ENCODE results near the gene U2AF2.

Gene U2AF2

GRCh38 chr19:55677572-55678028 is 22.8 kb downstream of the U2AF2 start:
- DNase-seq: no peak

DNA sequence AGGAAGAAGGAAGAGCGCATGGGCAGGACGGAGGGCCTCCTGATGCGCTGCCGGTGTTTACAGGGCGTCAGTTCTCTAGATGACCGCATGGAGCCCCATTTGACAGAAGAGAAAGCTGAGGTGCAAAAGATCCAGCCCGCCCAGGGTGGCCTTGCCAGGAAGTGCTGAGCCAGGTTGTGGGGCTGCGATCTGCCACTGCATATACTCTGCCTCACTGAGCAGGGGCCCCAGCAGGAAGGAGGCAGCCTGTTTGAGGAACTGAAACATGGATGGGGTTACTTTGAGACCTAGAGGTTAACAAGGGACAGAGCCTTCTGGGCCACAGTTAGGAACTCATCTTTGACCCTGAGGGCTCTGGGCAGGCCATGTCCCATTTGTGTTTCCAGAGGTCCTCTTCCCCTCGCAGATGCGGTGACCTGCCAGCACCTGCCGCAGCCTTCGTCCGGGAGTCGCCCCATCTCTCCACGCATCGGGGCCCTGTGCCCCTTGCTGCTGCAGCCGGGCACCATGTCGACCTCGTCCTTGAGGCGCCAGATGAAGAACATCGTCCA is 23.4 kb downstream of the U2AF2 start:
- no peak for DNase-seq

DNA sequence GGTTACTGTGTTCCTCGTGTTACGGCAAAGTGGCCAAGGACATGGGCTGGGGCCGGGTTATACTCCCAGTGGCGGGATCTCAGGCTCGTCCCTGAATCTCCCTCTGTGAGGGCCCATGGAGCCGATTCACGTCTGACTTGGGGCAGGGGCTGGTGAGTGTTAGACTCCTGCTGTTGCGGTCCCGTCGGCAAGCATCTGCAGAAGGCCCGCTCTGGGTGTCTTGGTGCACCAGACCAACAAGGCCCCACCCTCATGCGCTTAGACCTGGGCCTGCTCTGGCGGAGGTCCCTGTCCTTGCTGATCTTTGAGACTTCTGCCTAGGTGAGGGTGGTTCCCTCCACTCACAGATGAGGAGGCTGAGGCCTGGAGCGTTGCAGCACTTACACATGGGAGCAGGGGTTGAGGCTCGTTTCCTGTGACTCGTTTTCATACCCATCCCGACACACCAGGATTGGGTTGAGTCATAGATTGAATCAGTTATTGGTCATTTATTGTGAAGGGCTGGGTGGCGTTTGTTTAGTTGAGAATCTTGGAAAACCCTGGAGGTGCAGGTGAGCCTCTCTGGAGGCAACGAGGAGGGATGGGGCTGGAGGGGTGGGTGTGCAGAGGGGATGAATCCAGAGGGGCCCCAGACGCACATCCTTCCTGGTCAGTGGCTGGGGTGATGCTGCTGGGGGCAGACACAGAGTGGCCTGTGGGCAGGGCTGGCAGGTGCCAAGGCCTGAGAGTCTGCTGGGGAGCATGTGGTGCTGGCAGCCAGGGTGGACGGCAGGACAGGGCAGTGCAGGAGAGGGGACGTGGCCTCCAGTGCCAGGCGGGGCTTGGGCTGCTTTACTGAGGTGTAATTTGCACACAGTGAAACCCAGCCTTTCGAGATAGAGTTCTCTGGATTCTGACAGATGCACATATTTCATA is 24.8 kb downstream of the U2AF2 start:
- no peak for DNase-seq

DNA sequence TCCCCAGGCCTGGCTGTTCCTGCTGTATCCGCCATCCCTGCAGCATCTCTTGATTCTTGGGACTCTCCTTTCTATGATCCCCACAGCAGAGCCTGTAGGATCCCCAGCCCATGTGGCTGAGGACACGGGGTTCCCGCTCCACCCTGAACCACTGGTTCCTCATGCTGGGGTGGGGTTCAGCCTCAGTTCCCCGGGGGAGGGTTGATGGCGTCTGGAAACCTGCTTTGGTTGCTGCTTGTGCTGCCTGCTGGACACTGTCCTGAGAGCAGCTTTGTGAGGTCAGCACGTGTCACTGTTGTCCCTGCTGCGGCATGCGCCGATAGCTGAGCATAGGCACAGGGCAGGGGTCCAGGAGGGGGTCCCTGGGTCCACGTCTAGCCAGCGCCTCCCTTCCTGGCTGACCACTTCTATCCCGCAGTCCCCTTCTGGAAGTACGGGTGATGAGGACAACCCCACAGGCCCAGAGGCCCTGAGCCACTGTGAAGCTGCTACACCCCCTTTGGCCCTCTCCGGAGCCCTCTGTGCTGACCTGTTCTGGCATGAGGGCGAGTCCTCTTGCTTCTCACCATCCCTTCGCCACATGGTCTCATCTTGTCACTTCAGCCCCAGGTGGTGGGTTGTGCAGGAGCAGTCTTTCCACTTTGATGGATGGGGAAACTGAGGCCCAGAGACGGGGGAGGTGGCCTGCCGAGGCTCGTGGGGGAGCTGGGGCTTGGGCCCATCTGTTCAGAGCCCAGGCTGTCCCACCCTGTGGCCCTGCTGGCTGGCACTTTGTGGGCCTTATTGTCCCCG is 25.7 kb downstream of the U2AF2 start:
- DNase-seq: no peak

- DNase-seq: no peak
Observed at GRCh38 chr19:55681131-55682092, 26.6 kb downstream of the U2AF2 start.

DNA sequence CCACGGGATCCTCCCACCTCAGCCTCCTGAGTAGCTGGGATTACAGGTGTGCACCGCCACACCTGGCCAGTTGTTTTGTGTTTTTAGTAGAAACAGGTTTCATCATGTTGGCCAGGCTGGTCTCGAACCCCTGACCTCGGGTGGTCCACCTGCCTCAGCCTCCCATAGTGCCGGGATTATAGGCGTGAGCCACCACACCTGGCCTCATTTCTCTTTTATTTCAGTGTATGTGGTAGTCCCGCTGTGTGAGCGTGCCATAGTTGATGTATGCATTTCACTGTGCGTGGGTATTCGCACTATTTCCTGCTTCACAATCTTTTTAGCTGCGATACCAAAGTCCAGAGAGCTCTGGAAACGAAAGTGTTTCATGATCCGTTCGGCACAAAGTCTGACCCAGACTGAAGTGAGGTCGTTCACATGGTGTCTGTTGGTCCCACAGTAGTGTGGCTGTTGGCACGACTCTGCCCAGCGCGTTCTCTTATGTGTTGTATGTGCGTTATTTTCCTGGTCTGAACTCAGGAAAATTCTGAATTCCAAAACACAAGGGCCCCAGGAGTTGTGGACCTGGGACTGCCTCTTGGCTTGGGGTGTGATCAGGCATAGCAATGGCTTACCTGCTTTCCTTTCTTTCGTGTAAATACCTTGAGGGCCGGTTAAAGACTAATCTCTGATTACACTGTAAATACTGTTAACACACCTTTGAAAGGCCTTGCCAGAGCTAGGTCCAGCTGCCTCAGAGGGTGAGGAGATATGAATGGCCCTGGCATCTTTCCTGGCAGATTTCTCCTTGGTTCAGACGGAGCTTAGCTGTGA is 28.8 kb downstream of the U2AF2 start:
- DNase-seq: no peak

- no peak for DNase-seq
Observed at GRCh38 chr19:55684946-55685681, 30.3 kb downstream of the U2AF2 start.

DNA sequence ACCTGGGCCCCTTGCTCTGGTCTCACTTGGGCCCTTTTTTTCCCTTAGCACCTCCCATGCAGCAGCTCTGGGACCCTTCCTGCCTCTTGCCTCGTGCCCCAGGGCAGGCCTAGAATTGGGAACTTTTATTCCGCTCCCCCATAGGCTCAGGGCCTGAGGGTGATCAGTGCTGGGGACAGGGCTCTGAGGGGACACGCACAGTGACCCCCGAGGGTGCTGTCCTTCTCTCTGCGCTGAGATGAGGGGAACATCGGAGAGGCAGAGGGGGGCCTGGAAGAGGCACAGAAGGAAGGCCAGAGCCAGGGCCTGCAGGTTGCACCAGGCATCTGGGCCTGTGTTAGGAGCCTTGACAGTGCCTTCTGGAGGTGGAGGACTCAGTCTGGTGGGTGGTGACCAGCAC is 30.9 kb downstream of the U2AF2 start:
- DNase-seq: no peak

DNA sequence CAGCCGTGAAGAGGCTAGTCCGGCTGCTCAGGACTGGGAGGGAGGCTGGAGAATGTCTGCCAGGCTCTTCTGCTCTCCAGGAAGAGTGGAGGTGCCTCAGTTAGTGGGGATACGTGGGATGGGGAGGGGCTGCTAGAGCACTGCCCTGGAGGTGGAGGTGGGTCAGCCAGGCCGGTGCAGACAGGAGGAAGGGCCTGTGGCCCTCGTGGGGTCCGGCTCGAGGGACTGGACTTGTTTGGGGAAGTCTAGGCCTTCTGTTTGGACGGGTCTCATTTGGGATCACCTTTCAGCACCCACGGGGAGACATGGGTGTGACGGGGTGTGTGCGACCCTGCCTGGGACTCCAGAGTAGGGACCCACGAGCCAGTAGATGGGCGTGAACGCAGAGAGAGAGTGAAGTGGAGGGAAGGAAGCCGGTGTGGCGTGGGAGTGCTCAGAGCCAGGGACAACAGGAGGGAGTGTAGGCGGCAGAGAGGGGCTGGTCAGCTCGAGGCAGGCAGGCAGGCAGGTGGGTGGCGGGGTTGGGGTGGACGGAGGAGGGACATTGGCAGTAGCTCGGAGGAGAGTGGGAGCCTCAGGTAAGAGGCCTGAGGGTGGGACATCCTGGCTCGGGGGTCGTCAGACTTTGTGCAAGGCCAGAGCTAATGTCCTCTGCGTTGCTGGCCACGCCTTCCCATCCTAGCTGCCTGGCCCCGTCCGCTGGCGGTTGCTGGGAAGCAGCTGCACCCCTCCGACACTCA is 31.6 kb downstream of the U2AF2 start:
- no peak for DNase-seq

GRCh38 chr19:55687281-55688201 is 32.7 kb downstream of the U2AF2 start:
- DNase-seq: no peak

- DNase-seq: peak; percentile 65
Observed at GRCh38 chr19:55688422-55689218, 33.8 kb downstream of the U2AF2 start.

- no peak for DNase-seq
Observed at GRCh38 chr19:55689411-55690108, 34.7 kb downstream of the U2AF2 start.

DNA sequence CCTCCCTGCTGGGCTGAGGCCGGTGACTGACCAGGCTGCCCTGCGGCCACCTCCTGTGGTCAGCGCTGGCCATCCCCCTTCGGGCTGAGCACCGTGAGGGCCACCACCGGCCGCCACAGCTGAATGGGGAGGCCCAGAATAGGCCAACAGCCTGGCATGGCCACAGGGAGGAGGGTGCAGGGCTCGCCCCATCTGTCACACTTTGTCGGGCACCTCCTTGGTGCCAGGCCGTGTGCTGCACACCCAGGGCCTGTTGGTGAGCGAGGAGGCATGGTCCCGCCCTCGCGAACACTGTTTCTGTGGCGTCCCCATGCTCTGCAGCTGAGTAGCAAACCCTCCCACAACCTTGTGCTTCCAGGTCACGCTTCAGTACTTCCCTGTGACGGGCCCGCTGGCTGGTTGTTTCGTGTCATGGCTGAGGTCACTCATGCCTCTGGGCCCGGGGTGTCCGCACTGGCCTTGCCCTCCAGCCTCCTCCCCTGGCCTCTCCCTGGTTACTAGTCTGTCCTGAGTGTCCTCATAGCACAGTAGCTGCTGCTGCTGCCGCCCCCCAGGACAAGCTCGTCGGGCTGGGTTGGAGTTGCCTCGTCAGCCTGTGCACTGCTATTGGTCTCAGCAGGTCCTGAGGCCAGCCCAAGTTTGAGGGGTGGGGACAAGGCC is 35.4 kb downstream of the U2AF2 start:
- DNase-seq: no peak

DNA sequence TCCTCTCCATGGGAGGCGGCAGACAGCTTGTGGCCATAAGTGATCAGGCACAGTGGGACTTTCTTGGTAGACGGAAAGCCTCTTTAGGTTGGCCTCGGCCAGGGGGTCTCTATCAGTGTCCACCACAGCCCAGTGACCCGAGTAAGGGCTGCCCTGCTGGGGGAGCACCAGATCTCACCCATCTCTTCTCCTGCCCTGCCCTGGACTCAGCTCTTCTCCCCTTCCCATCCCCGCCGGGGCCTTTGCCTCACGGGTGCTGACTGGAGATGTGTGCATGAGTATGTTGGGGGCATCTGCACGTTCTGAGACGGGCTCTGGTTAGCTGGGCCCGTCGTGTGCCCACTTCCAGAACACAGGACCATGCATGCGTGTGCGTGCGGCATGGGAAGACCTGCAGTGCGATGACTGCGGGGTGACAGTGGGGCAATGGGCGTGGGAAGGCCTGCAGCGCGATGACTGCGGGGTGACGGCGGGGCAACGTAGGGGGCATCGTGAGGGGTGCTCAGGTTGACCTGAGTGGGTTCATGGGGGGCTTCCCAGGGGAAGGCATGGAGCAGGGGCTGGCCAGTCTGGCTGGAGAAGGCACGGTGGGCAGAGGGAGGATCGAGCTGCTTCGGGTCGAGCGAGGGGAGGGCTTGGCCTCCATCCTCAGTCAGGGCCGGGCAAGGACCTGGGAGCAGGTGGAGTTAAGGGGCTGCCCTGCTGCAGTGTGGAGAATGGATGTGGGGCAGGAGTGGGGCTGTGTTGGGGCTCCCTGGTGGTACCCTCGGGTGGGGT is 36.1 kb downstream of the U2AF2 start:
- no peak for DNase-seq

- no peak for DNase-seq
Observed at GRCh38 chr19:55691561-55692481, 37.0 kb downstream of the U2AF2 start.
